WTC11 (cell line): ENCODE results near the gene NPHS1.

ENCODE experiments used
- ATF1 ChIP-seq: sonication (generic); formaldehyde crosslinking; IDR thresholded peaks from 2 replicates; pipeline ENCODE4 v1.8.1; 2023; ENCODE audit warnings: mild to moderate bottlenecking, moderate library complexity, missing genetic modification reagents
- GABPB1 ChIP-seq: sonication (generic); formaldehyde crosslinking; IDR thresholded peaks from 2 replicates; pipeline ENCODE4 v1.8.1; 2023; ENCODE audit warnings: mild to moderate bottlenecking, missing genetic modification reagents
- NFE2L1 ChIP-seq: sonication (generic); formaldehyde crosslinking; IDR thresholded peaks from 2 replicates; pipeline ENCODE4 v1.8.1; 2023; ENCODE audit warnings: missing genetic modification reagents
- SP1 ChIP-seq: sonication (generic); formaldehyde crosslinking; conservative IDR thresholded peaks from 2 replicates; pipeline ENCODE4 v1.8.1; 2022; ENCODE audit warnings: missing genetic modification reagents
- TEAD4 ChIP-seq: sonication (generic); formaldehyde crosslinking; IDR thresholded peaks from 2 replicates; pipeline ENCODE4 v1.8.0; 2022; ENCODE audit warnings: mild to moderate bottlenecking, missing genetic modification reagents
- ZNF671 ChIP-seq: fragments of 250-450 bp; sonication (Bioruptor Pico); IDR thresholded peaks from 2 replicates; pipeline ENCODE4 v1.8.0; 2021; ENCODE audit warnings: mild to moderate bottlenecking
- TF ChIP-seq, protein P1 (sequence below): fragments of 200-600 bp; IDR thresholded peaks from 2 replicates; pipeline ENCODE4 v1.8.0; 2022; ENCODE audit warnings: antibody characterized with exemption
- TF ChIP-seq, protein P2 (sequence below): sonication (generic); formaldehyde crosslinking; conservative IDR thresholded peaks from 2 replicates; pipeline ENCODE4 v1.8.1; 2022; ENCODE audit warnings: mild to moderate bottlenecking, missing genetic modification reagents
- TF ChIP-seq, protein P3 (sequence below): fragments of 250-450 bp; sonication (Bioruptor Pico); IDR thresholded peaks from 2 replicates; pipeline ENCODE4 v1.8.0; 2021; ENCODE audit warnings: mild to moderate bottlenecking

DNA sequence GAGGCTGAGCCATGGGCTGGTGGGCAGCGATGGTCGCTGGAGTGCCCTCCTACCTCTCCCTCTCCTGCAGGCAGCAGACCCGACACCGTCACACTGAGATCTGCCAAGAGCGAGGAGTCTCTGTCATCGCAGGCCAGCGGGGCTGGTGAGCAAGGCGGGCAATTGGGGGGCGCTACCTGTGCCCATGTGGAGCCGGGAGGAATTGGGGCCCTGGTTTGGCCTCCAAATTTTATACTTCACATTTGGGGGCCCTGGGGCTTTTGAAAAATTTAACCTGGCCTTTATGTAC is 67.0 kb downstream of the NPHS1 start:
- no peak for TF ChIP-seq ZNF671
- TF ChIP-seq, protein P1, sequence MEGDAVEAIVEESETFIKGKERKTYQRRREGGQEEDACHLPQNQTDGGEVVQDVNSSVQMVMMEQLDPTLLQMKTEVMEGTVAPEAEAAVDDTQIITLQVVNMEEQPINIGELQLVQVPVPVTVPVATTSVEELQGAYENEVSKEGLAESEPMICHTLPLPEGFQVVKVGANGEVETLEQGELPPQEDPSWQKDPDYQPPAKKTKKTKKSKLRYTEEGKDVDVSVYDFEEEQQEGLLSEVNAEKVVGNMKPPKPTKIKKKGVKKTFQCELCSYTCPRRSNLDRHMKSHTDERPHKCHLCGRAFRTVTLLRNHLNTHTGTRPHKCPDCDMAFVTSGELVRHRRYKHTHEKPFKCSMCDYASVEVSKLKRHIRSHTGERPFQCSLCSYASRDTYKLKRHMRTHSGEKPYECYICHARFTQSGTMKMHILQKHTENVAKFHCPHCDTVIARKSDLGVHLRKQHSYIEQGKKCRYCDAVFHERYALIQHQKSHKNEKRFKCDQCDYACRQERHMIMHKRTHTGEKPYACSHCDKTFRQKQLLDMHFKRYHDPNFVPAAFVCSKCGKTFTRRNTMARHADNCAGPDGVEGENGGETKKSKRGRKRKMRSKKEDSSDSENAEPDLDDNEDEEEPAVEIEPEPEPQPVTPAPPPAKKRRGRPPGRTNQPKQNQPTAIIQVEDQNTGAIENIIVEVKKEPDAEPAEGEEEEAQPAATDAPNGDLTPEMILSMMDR: no peak
- no peak for TF ChIP-seq ATF1
- TF ChIP-seq, protein P2, sequence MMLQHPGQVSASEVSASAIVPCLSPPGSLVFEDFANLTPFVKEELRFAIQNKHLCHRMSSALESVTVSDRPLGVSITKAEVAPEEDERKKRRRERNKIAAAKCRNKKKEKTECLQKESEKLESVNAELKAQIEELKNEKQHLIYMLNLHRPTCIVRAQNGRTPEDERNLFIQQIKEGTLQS: no peak
- no peak for TF ChIP-seq GABPB1
- no peak for TF ChIP-seq NFE2L1 (CRISPR knock-in tag)
- TF ChIP-seq SP1 (CRISPR knock-in tag): no peak
- TF ChIP-seq TEAD4: no peak
- TF ChIP-seq, protein P3, sequence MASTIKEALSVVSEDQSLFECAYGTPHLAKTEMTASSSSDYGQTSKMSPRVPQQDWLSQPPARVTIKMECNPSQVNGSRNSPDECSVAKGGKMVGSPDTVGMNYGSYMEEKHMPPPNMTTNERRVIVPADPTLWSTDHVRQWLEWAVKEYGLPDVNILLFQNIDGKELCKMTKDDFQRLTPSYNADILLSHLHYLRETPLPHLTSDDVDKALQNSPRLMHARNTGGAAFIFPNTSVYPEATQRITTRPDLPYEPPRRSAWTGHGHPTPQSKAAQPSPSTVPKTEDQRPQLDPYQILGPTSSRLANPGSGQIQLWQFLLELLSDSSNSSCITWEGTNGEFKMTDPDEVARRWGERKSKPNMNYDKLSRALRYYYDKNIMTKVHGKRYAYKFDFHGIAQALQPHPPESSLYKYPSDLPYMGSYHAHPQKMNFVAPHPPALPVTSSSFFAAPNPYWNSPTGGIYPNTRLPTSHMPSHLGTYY: no peak
